Measurements from ENCODE around the gene DCLRE1B. TPM values are rescaled to one million over a fixed set of nuclear protein-coding genes. Genes with fewer than 3 reads are reported as not detected.

The DCLRE1B gene
- total and polyA plus RNA-seq, 2 donors (not counting 1 experiment from before 2014, with no cell fraction given) = 1.0 to 4.8 TPM

DNA sequence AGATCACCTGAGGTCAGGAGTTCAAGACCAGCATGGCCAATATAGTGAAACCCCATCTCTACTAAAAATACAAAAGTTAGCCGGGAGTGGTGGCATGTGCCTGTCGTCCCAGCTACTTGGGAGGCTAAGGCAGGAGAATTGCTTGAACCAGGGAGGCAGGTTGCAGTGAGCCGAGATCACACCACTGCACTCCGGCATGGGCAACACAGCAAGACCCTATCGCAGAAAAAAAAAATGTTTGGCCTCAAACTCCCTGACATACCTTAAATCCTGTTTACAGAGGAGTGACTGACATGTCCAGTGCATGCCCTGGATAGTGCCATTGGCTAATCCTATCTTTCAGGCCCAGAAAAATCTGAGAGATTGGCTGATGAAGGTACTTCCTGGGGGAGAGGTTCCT, 11.8 kb downstream of the DCLRE1B start:
- ATAC-seq (ENCODE audit: low read depth) = no peak
- H3K4me3 Mint-ChIP-seq = no peak overlapping the region
- CTCF ChIA-PET = no interaction called here
- no peak overlapping the region for H3K4me2 ChIP-seq (replicated peaks; ENCODE audit: low read depth, low read length, poor library complexity, severe bottlenecking)
- H3K79me2 ChIP-seq (ENCODE audit: control insufficient read depth, insufficient read depth, low read length) = no peaks in the 10 kb centered on the region
- POLR2A ChIA-PET = no interaction called here
- H3K27ac ChIP-seq (ENCODE audit: low read length in 2 of 2) = no peak overlapping the region
- WGBS (ENCODE audit: insufficient coverage) = no CpG with 5 or more reads among the region's 5 CpGs
- no peaks in the 10 kb centered on the region for H3K9me3 Mint-ChIP-seq (ENCODE audit: insufficient read depth)
- TF ChIP-seq CTCF (IDR thresholded peaks at IDR 0.05) = no peak
- TF ChIP-seq EZH2 (IDR thresholded peaks at IDR 0.05; ENCODE audit: borderline replicate concordance, insufficient read depth, low read depth, low read length, poor library complexity, severe bottlenecking) = no peak
- peaks cover 0 to 9% of the 10 kb centered on the region in 2 experiments for H3K36me3 ChIP-seq (replicated peaks in 1 of 2; ENCODE audit: control extremely low read depth in 1 of 2, control insufficient read depth in 1 of 2, extremely low read depth in 1 of 2, insufficient read depth in 2 of 2, low read length in 1 of 2)
- intact Hi-C loops (cut with micrococcal nuclease) = no loop called here
- H3K27ac Mint-ChIP-seq = no peak overlapping the region
- DNase-seq = no peak
- peaks cover 0 to under 1% (median 0%) of the 10 kb centered on the region in 4 experiments for H3K27me3 ChIP-seq (replicated peaks in 1 of 4; ENCODE audit: control extremely low read depth in 1 of 4, control insufficient read depth in 3 of 4, insufficient read depth in 4 of 4, low read length in 3 of 4)
- no peaks in the 10 kb centered on the region for H3K9me3 ChIP-seq (ENCODE audit: control extremely low read depth in 1 of 3, control insufficient read depth in 2 of 3, insufficient read depth in 1 of 3, low read length in 2 of 3)
- H3K4me1 Mint-ChIP-seq = no peaks in the 10 kb centered on the region
- H3K4me3 ChIP-seq (ENCODE audit: control extremely low read depth in 1 of 5, extremely low read depth in 1 of 5, insufficient read depth in 1 of 5, low read depth in 2 of 5, low read length in 4 of 5) = no peak overlapping the region
- no peak overlapping the region for H2AFZ ChIP-seq (ENCODE audit: insufficient read depth, low read depth, low read length, poor library complexity, severe bottlenecking)
- no peaks in the 10 kb centered on the region for H4K20me1 ChIP-seq (ENCODE audit: control insufficient read depth, insufficient read depth, low read length, poor library complexity, severe bottlenecking)
- no peaks in the 10 kb centered on the region for H3K27me3 Mint-ChIP-seq
- no peak overlapping the region for H3K9ac ChIP-seq (ENCODE audit: low read length)
- no peaks in the 10 kb centered on the region for H3K4me1 ChIP-seq (ENCODE audit: control insufficient read depth in 2 of 2, insufficient read depth in 2 of 2, low read length in 2 of 2)

GRCh38 chr1:113917400-113918082, 12.4 kb downstream of the DCLRE1B start:
- Histone ChIP-seq H4K20me1 (ENCODE audit: control insufficient read depth, insufficient read depth, low read length, poor library complexity, severe bottlenecking) (no peaks in the 10 kb centered on the region), H3K4me1 (ENCODE audit: control insufficient read depth in 2 of 2, insufficient read depth in 2 of 2, low read length in 2 of 2) (no peaks in the 10 kb centered on the region), H3K27ac (ENCODE audit: low read length in 2 of 2) (no peak overlapping the region), H3K4me2 (replicated peaks; ENCODE audit: low read depth, low read length, poor library complexity, severe bottlenecking) (no peak overlapping the region), H3K9me3 (ENCODE audit: control extremely low read depth in 1 of 3, control insufficient read depth in 2 of 3, insufficient read depth in 1 of 3, low read length in 2 of 3) (no peaks in the 10 kb centered on the region), H3K36me3 (replicated peaks in 1 of 2; ENCODE audit: control extremely low read depth in 1 of 2, control insufficient read depth in 1 of 2, extremely low read depth in 1 of 2, insufficient read depth in 2 of 2, low read length in 1 of 2) (peaks cover 0 to 4% of the 10 kb centered on the region in 2 experiments), H3K9ac (ENCODE audit: low read length) (no peak overlapping the region), H3K27me3 (replicated peaks in 1 of 4; ENCODE audit: control extremely low read depth in 1 of 4, control insufficient read depth in 3 of 4, insufficient read depth in 4 of 4, low read length in 3 of 4) (peaks cover 0 to 3% (median 0%) of the 10 kb centered on the region in 4 experiments), H3K4me3 (ENCODE audit: control extremely low read depth in 1 of 5, extremely low read depth in 1 of 5, insufficient read depth in 1 of 5, low read depth in 2 of 5, low read length in 4 of 5) (no peak overlapping the region), H3K79me2 (ENCODE audit: control insufficient read depth, insufficient read depth, low read length) (no peaks in the 10 kb centered on the region), H2AFZ (ENCODE audit: insufficient read depth, low read depth, low read length, poor library complexity, severe bottlenecking) (no peak overlapping the region)
- CTCF ChIA-PET = no interaction called here
- 96% methylated on average over 2 of the region's 2 CpGs for WGBS (ENCODE audit: insufficient coverage)
- POLR2A ChIA-PET = no interaction called here
- Mint-ChIP-seq H3K27ac (no peak overlapping the region), H3K27me3 (no peaks in the 10 kb centered on the region), H3K4me3 (no peak overlapping the region), H3K9me3 (ENCODE audit: insufficient read depth) (no peaks in the 10 kb centered on the region), H3K4me1 (no peaks in the 10 kb centered on the region)
- TF ChIP-seq CTCF (IDR thresholded peaks at IDR 0.05) = no peak
- TF ChIP-seq EZH2 (IDR thresholded peaks at IDR 0.05; ENCODE audit: borderline replicate concordance, insufficient read depth, low read depth, low read length, poor library complexity, severe bottlenecking) = no peak
- DNase-seq (no peak), ATAC-seq (ENCODE audit: low read depth) (no peak)
- intact Hi-C loops (cut with micrococcal nuclease) = no loop called here

Data from B cell (primary cell).